Sigmoid colon (tissue), 7 donors: Measurements from ENCODE around the gene BARX2. TPM values are rescaled to one million over a fixed set of nuclear protein-coding genes. Genes with fewer than 3 reads are reported as not detected.

Experiments
- DNase-seq: peaks from one replicate; pipeline ENCODE4 v3.0.0-alpha.2; 2019
- H3K27ac ChIP-seq, 4 donors: fragments of 200-600 bp; sonication (generic); one replicate each; pipeline ENCODE4 v1.5.1; 2016 to 2019; ENCODE audit warnings: mild to moderate bottlenecking in 1 of 4
- H3K27me3 ChIP-seq, 3 donors: fragments of 200-600 bp; sonication (generic); one replicate each; pipeline ENCODE4 v1.5.1; 2019; ENCODE audit warnings: mild to moderate bottlenecking in 1 of 3
- H3K36me3 ChIP-seq, 4 donors: fragments of 200-600 bp; sonication (generic); one replicate each; pipeline ENCODE4 v1.5.1; 2016 to 2019
- H3K4me1 ChIP-seq, 4 donors: fragments of 200-600 bp; sonication (generic); one replicate each; pipeline ENCODE4 v1.5.1; 2017 to 2019
- H3K4me3 ChIP-seq, 4 donors: fragments of 200-600 bp; sonication (generic); one replicate each; pipeline ENCODE4 v1.5.1; 2017 to 2019; ENCODE audit warnings: mild to moderate bottlenecking in 2 of 4, moderate library complexity in 1 of 4
- H3K9me3 ChIP-seq, 4 donors: fragments of 200-600 bp in 3 of 4; sonication (generic) in 3 of 4; one replicate each; pipeline versions ENCODE4 v1.5.1 to v1.6.1; 2013 to 2019
- CTCF ChIP-seq, 4 experiments: fragments of 450-650 bp in 3 of 4; fragments of 200-600 bp in 1 of 4; IDR thresholded peaks; one replicate each; pipeline ENCODE4 v1.5.1; 2016 to 2019; ENCODE audit warnings: antibody characterized with exemption in 4 of 4, mild to moderate bottlenecking in 3 of 4, moderate library complexity in 2 of 4
- EP300 ChIP-seq, 4 donors: sonication (generic); formaldehyde crosslinking; IDR thresholded peaks; one replicate each; pipeline ENCODE4 v1.6.1; 2017; ENCODE audit warnings: antibody characterized with exemption in 4 of 4
- POLR2A ChIP-seq, 2 donors: fragments of 450-650 bp; IDR thresholded peaks; one replicate each; pipeline ENCODE4 v1.6.1; 2016; ENCODE audit warnings: antibody characterized with exemption in 2 of 2, mild to moderate bottlenecking in 2 of 2, moderate library complexity in 2 of 2
- POLR2AphosphoS5 ChIP-seq, 4 donors: sonication (generic); formaldehyde crosslinking; IDR thresholded peaks; one replicate each; pipeline ENCODE4 v1.6.1; 2017; ENCODE audit warnings: antibody characterized with exemption in 4 of 4
- WGBS, 2 donors: extraction: QIAGEN DNeasy Blood & Tissue Kit; methylation state at CpG; one replicate each; pipeline ENCODE4 v1.1.7; 2013; 5-methylcytosine and 5-hydroxymethylcytosine counted together
- intact Hi-C: fragments of 100-400 bp; cut with DNase I; formaldehyde crosslinking; loops from one replicate; pipeline ENCODE4 v1.15.1; 2023
- polyA plus RNA-seq, 3 donors: library from polyadenylated mRNA; stranded (reverse); fragments of 200-250 nt; gene quantifications; one replicate each; pipeline ENCODE4 v1.2.3, GENCODE V29; 2013
- total RNA-seq, 4 donors: library from RNA; depleted of rRNA; stranded (reverse); fragments of >200 nt; gene quantifications; one replicate each; pipeline ENCODE4 v1.1.0, GENCODE V29; 2016
- donor health status: healthy with polysubstance abuse.
- donor health status: Bipolar disorder and iron deficiency.
- donor health status: healthy.

BARX2 gene
- total and polyA plus RNA-seq, 7 donors, result 10.0 to 19.7 (median 12.0) TPM; not detected in 4

DNA sequence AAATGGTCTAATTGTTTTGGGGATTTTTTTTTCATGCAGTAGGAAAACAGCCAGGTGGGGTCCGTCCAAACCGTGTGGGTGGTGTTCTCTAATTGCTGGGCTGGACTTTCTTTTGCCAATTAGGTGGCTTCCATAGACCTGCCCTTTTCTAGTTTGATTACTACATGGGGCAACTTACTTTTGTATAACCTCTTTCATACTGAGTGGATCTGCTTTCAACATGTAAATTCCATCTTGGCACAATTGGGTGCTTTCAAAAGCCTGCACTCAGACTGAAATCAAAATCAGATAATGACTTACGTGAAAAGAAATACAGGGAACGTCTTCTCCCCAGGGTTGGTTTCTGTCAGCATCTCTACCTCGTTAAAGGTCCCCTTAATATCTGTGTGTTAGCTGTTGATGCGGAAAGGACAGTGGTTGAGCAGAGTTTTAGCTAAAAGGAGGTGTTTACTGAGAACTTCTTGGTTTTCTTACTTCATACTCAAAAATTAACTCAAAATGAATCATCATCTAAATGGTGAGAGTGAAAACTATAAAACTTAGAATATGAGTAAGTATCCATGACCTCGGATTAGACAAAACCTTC lies 72.1 kb downstream of the BARX2 start:
- 69 to 86% methylated on average over 7 of the region's 7 CpGs for WGBS, 2 donors
- H3K4me3 ChIP-seq, result no peak overlapping the region
- H3K36me3 ChIP-seq, result no peaks in the 10 kb centered on the region
- H3K9me3 ChIP-seq, result no peaks in the 10 kb centered on the region
- no peaks in the 10 kb centered on the region for H3K4me1 ChIP-seq
- intact Hi-C loops, result no loop called here
- no peak overlapping the region for H3K27ac ChIP-seq
- no peak for TF ChIP-seq POLR2AphosphoS5 (IDR thresholded peaks at IDR 0.05)
- TF ChIP-seq CTCF (IDR thresholded peaks at IDR 0.05), result no peak
- no peak for TF ChIP-seq EP300 (IDR thresholded peaks at IDR 0.05)
- TF ChIP-seq POLR2A (IDR thresholded peaks at IDR 0.05), result no peak
- H3K27me3 ChIP-seq, result no peaks in the 10 kb centered on the region
- DNase-seq, result no peak

DNA sequence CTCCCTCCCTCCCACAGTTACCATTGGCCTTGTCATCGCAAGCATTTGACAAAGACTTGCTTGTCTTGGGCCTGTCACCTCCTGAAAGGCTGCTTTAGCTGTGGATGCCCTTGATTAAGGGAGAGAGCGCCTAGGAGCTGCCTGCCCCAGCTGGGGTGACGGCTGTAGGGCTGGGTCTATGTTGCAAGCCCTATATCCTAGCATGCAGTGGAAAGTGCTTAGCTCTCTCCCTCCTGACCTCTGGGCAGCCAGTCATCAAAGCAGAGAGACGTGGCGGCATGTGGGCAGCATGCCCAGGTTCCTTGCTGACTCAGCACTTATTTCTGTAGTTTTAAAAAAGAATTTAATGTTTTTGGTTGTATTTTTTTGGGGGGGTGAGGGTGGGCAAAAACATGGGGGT lies 75.9 kb downstream of the BARX2 start:
- no peak for DNase-seq
- H3K9me3 ChIP-seq, result no peaks in the 10 kb centered on the region
- H3K27me3 ChIP-seq, result peaks cover 0 to 7% (median 5%) of the 10 kb centered on the region in 3 donors
- no peak overlapping the region for H3K27ac ChIP-seq
- TF ChIP-seq CTCF (IDR thresholded peaks at IDR 0.05), result no peak
- TF ChIP-seq EP300 (IDR thresholded peaks at IDR 0.05), result no peak
- no peak for TF ChIP-seq POLR2AphosphoS5 (IDR thresholded peaks at IDR 0.05)
- TF ChIP-seq POLR2A (IDR thresholded peaks at IDR 0.05), result no peak
- intact Hi-C loops, result no loop called here
- 78 to 79% methylated on average over 5 of the region's 5 CpGs for WGBS, 2 donors
- H3K36me3 ChIP-seq, result no peaks in the 10 kb centered on the region
- no peaks in the 10 kb centered on the region for H3K4me1 ChIP-seq
- no peak overlapping the region for H3K4me3 ChIP-seq

GRCh38 chr11:129453293-129453721 lies 77.7 kb downstream of the BARX2 start:
- Histone ChIP-seq H3K9me3 (no peaks in the 10 kb centered on the region), H3K27ac (no peak overlapping the region), H3K27me3 (peaks cover 0 to 21% (median 7%) of the 10 kb centered on the region in 3 donors), H3K36me3 (no peaks in the 10 kb centered on the region), H3K4me1 (no peaks in the 10 kb centered on the region), H3K4me3 (no peak overlapping the region)
- no peak for DNase-seq
- intact Hi-C loops, result no loop called here
- 19 to 53% methylated on average over 6 of the region's 6 CpGs for WGBS, 2 donors
- no peak for TF ChIP-seq EP300 (IDR thresholded peaks at IDR 0.05)
- no peak for TF ChIP-seq POLR2A (IDR thresholded peaks at IDR 0.05)
- no peak for TF ChIP-seq POLR2AphosphoS5 (IDR thresholded peaks at IDR 0.05)
- TF ChIP-seq CTCF (IDR thresholded peaks at IDR 0.05), result no peak

GRCh38 chr11:129455101-129455500 lies 79.5 kb downstream of the BARX2 start:
- intact Hi-C loops, result no loop called here
- H3K27me3 ChIP-seq, result peaks cover 0 to 21% (median 7%) of the 10 kb centered on the region in 3 donors
- no peaks in the 10 kb centered on the region for H3K36me3 ChIP-seq
- H3K9me3 ChIP-seq, result no peaks in the 10 kb centered on the region
- no peaks in the 10 kb centered on the region for H3K4me1 ChIP-seq
- no peak overlapping the region for H3K27ac ChIP-seq
- TF ChIP-seq POLR2A (IDR thresholded peaks at IDR 0.05) (no peak), EP300 (IDR thresholded peaks at IDR 0.05) (no peak), CTCF (IDR thresholded peaks at IDR 0.05) (no peak), POLR2AphosphoS5 (IDR thresholded peaks at IDR 0.05) (no peak)
- H3K4me3 ChIP-seq, result no peak overlapping the region
- 93 to 94% methylated on average over 4 of the region's 4 CpGs for WGBS, 2 donors
- DNase-seq, result no peak
